ENCODE data around the gene ITIH1. TPM values are rescaled to one million over a fixed set of nuclear protein-coding genes. Genes with fewer than 3 reads are reported as not detected.

The ITIH1 gene
- total RNA-seq, 1 donor from 2014 or later: not detected

GRCh38 chr3:52791928-52792327, 14.5 kb downstream of the ITIH1 start:
- Histone ChIP-seq H3K79me2 (ENCODE audit: low read depth) (no peaks in the 10 kb centered on the region), H2AFZ (replicated peaks) (no peak overlapping the region), H3K4me2 (no peak overlapping the region), H3K4me1 (no peaks in the 10 kb centered on the region), H3K9ac (no peak overlapping the region), H3K4me3 (no peak overlapping the region), H4K20me1 (ENCODE audit: low read depth) (no peaks in the 10 kb centered on the region), H3K9me3 (ENCODE audit: low read depth) (no peaks in the 10 kb centered on the region), H3F3A (ENCODE audit: low read depth) (no peaks in the 10 kb centered on the region), H3K36me3 (no peaks in the 10 kb centered on the region), H3K27ac (no peak overlapping the region), H3K27me3 (no peaks in the 10 kb centered on the region)
- H3K27ac Mint-ChIP-seq: peak overlapping the region; percentile 66
- H3K9me3 Mint-ChIP-seq: no peaks in the 10 kb centered on the region
- TF ChIP-seq EZH2 (IDR thresholded peaks at IDR 0.05) (no peak), EZH2phosphoT487 (IDR thresholded peaks at IDR 0.05) (no peak), CTCF (IDR thresholded peaks at IDR 0.05) (no peak)
- no peaks in the 10 kb centered on the region for H3K36me3 Mint-ChIP-seq
- H3K4me1 Mint-ChIP-seq: peaks cover 24% of the 10 kb centered on the region
- DNase-seq (ENCODE audit: low spot score): no peak
- peaks cover 2% of the 10 kb centered on the region for H3K27me3 Mint-ChIP-seq (ENCODE audit: insufficient read depth, low read depth)
- H3K4me3 Mint-ChIP-seq: no peak overlapping the region

- DNase-seq (ENCODE audit: low spot score): peak; percentile 58
- H3K27ac Mint-ChIP-seq: peak overlapping the region; percentile 94
Observed at GRCh38 chr3:52792413-52792812, 15.0 kb downstream of the ITIH1 start.

GRCh38 chr3:52792961-52793695, 15.7 kb downstream of the ITIH1 start:
- Mint-ChIP-seq H3K27me3 (ENCODE audit: insufficient read depth, low read depth) (no peaks in the 10 kb centered on the region), H3K4me1 (peaks cover 21% of the 10 kb centered on the region)

More at GRCh38 chr3:52792413-52792812, 15.0 kb downstream of the ITIH1 start:
- Mint-ChIP-seq H3K9me3 (no peaks in the 10 kb centered on the region), H3K4me3 (no peak overlapping the region), H3K4me1 (peaks cover 24% of the 10 kb centered on the region), H3K27me3 (ENCODE audit: insufficient read depth, low read depth) (peaks cover 2% of the 10 kb centered on the region), H3K36me3 (no peaks in the 10 kb centered on the region)
- H3K9ac ChIP-seq: no peak overlapping the region
- H3K4me3 ChIP-seq: no peak overlapping the region
- no peaks in the 10 kb centered on the region for H3K79me2 ChIP-seq (ENCODE audit: low read depth)
- no peak overlapping the region for H2AFZ ChIP-seq (replicated peaks)
- no peaks in the 10 kb centered on the region for H3K27me3 ChIP-seq
- peak; percentile 56 for TF ChIP-seq CTCF (IDR thresholded peaks at IDR 0.05)
- no peak for TF ChIP-seq EZH2 (IDR thresholded peaks at IDR 0.05)
- no peak for TF ChIP-seq EZH2phosphoT487 (IDR thresholded peaks at IDR 0.05)
- H3K9me3 ChIP-seq (ENCODE audit: low read depth): no peaks in the 10 kb centered on the region
- H3K36me3 ChIP-seq: no peaks in the 10 kb centered on the region
- H3K27ac ChIP-seq: no peak overlapping the region
- H3K4me1 ChIP-seq: no peaks in the 10 kb centered on the region
- no peaks in the 10 kb centered on the region for H3F3A ChIP-seq (ENCODE audit: low read depth)
- H4K20me1 ChIP-seq (ENCODE audit: low read depth): no peaks in the 10 kb centered on the region
- H3K4me2 ChIP-seq: no peak overlapping the region

More at GRCh38 chr3:52792961-52793695, 15.7 kb downstream of the ITIH1 start:
- H3K27ac Mint-ChIP-seq: peak overlapping the region; percentile 94
- Histone ChIP-seq H3F3A (ENCODE audit: low read depth) (no peaks in the 10 kb centered on the region), H3K4me1 (no peaks in the 10 kb centered on the region), H3K4me2 (no peak overlapping the region), H3K27me3 (no peaks in the 10 kb centered on the region), H3K79me2 (ENCODE audit: low read depth) (no peaks in the 10 kb centered on the region), H3K9ac (no peak overlapping the region), H3K4me3 (no peak overlapping the region), H3K36me3 (no peaks in the 10 kb centered on the region), H4K20me1 (ENCODE audit: low read depth) (no peaks in the 10 kb centered on the region), H2AFZ (replicated peaks) (no peak overlapping the region), H3K27ac (no peak overlapping the region), H3K9me3 (ENCODE audit: low read depth) (no peaks in the 10 kb centered on the region)
- no peak for DNase-seq (ENCODE audit: low spot score)
- H3K4me3 Mint-ChIP-seq: no peak overlapping the region
- no peaks in the 10 kb centered on the region for H3K36me3 Mint-ChIP-seq
- no peaks in the 10 kb centered on the region for H3K9me3 Mint-ChIP-seq
- TF ChIP-seq EZH2phosphoT487 (IDR thresholded peaks at IDR 0.05) (no peak), EZH2 (IDR thresholded peaks at IDR 0.05) (no peak), CTCF (IDR thresholded peaks at IDR 0.05) (no peak)

All from neural progenitor cell (in vitro differentiated cells).